GM23248 (cell line): ENCODE data around the gene B4GALT6.

Source experiments
- EZH2 ChIP-seq: fragments of 200-600 bp; sonication (generic); IDR thresholded peaks from 2 replicates; pipeline ENCODE4 v1.6.1; 2018; ENCODE audit warnings: antibody characterized with exemption, mild to moderate bottlenecking; ENCODE audit not compliant: insufficient read depth, poor library complexity, severe bottlenecking
- EZH2phosphoT487 ChIP-seq: fragments of 200-600 bp; sonication (generic); IDR thresholded peaks from 2 replicates; pipeline ENCODE4 v1.6.1; 2018; ENCODE audit warnings: antibody characterized with exemption, moderate library complexity, mild to moderate bottlenecking, low read depth; ENCODE audit not compliant: insufficient read depth

GRCh38 chr18:31636387-31636786, 48.0 kb downstream of the B4GALT6 start:
- TF ChIP-seq EZH2phosphoT487, result no peak
- no peak for TF ChIP-seq EZH2
